ENCODE results near the gene RBP2. TPM values are rescaled to one million over a fixed set of nuclear protein-coding genes. Genes with fewer than 3 reads are reported as not detected.

Gene RBP2
- total and polyA plus RNA-seq, 10 of the 15 experiments (the other 5 are each of a cell fraction or from before 2014, with no cell fraction given), result not detected

DNA sequence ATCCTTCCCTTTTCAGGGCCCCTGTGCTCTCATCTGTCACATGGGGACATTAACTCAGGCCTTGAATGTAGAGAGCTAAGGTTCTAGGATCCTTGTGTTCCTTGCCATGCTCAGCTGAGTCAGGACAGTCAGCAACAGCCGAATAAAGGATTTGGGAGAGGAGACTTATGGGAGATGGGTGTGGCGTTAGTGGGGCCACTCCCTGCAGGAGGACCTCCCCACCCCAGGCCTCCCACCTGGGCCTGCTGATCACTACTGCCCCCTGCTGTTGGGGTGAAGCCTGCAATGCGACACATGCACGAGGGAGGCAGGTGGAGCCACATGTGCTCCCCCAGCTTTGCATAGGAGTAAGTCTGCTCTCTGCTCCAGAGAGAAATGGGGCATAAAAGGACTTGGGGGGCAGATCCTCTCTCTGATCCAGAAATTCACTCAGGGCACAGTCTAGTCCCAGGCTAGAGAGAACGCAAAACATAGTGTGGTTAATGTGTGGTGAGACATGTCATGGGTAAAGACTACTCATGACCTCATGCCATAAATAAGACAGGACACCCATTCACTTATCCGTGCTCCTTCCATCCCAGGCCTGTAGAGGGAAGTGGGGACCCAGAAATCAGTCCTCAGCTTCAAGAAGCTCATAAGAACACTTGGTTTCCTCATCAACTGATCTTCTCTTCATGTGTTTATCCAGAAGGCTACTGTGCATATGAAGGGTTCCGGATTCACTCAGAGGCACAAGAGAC lies 43.9 kb upstream of the RBP2 start:
- WGBS (ENCODE audit: insufficient coverage, insufficient replicate concordance, low lambda C conversion rate, missing lambda C conversion rate), result 28% methylated on average over 7 of the region's 7 CpGs
- CTCF ChIA-PET, result interaction anchor here (1.0 to 1.5 kb wide), 2 partner anchors 22 to 95 kb away, joined by 3 to 4 read pairs; no protein-coding TSS in a partner anchor
- Histone ChIP-seq H3K9me3 (replicated peaks; ENCODE audit: control insufficient read depth, insufficient read depth, low read length) (no peaks in the 10 kb centered on the region), H3K4me3 (no peak overlapping the region), H3K9ac (ENCODE audit: control insufficient read depth, insufficient read depth, low read length) (no peak overlapping the region), H3K36me3 (ENCODE audit: control insufficient read depth in 2 of 2, insufficient read depth in 2 of 2, low read length in 1 of 2) (no peaks in the 10 kb centered on the region), H3K4me1 (ENCODE audit: control insufficient read depth, insufficient read depth, low read length) (no peaks in the 10 kb centered on the region), H3K79me2 (ENCODE audit: control insufficient read depth, insufficient read depth, low read length) (no peaks in the 10 kb centered on the region), H3K27ac (ENCODE audit: control insufficient read depth, insufficient read depth) (no peak overlapping the region), H3K27me3 (replicated peaks in 1 of 2; ENCODE audit: control insufficient read depth in 2 of 2, insufficient read depth in 2 of 2, low read length in 1 of 2) (no peaks in the 10 kb centered on the region), H4K20me1 (ENCODE audit: control insufficient read depth, insufficient read depth) (no peaks in the 10 kb centered on the region), H2AFZ (ENCODE audit: control insufficient read depth, low read depth, low read length) (no peak overlapping the region), H3K4me2 (ENCODE audit: control insufficient read depth, insufficient read depth) (no peak overlapping the region)
- DNase-seq (ENCODE audit: low read depth, low spot score) (no peak), FAIRE-seq (peak; percentile 52), ATAC-seq (peak; percentile 76)
- TF ChIP-seq FOXM1 (IDR thresholded peaks at IDR 0.05; ENCODE audit: low read depth, low read length) (no peak), RAD21 (IDR thresholded peaks at IDR 0.05; ENCODE audit: insufficient read depth, low read depth, low read length) (peak; percentile 26; the same call in 1 of the 2 replicates)
- TF ChIP-seq, protein P1, sequence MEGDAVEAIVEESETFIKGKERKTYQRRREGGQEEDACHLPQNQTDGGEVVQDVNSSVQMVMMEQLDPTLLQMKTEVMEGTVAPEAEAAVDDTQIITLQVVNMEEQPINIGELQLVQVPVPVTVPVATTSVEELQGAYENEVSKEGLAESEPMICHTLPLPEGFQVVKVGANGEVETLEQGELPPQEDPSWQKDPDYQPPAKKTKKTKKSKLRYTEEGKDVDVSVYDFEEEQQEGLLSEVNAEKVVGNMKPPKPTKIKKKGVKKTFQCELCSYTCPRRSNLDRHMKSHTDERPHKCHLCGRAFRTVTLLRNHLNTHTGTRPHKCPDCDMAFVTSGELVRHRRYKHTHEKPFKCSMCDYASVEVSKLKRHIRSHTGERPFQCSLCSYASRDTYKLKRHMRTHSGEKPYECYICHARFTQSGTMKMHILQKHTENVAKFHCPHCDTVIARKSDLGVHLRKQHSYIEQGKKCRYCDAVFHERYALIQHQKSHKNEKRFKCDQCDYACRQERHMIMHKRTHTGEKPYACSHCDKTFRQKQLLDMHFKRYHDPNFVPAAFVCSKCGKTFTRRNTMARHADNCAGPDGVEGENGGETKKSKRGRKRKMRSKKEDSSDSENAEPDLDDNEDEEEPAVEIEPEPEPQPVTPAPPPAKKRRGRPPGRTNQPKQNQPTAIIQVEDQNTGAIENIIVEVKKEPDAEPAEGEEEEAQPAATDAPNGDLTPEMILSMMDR (IDR thresholded peaks at IDR 0.05 in 2 of 3, conservative IDR thresholded peaks at IDR 0.05 in 1 of 3; ENCODE audit: control insufficient read depth in 2 of 3, extremely low read depth in 1 of 3, insufficient read depth in 1 of 3, low read depth in 3 of 3, low read length in 3 of 3), result peak; percentile 18 to 45 (median 42); a peak in 5 of 6 replicates
- RAD21 ChIA-PET (ENCODE audit: unreplicated experiment), result no interaction called here
- no TSS peak for BruUV-seq (replicated peaks)
- in situ Hi-C loops (cut with MboI), result no loop called here
- intact Hi-C loops (cut with micrococcal nuclease; ENCODE audit: unreplicated experiment), result no loop called here
- POLR2A ChIA-PET, result no interaction called here
- SMC1A ChIA-PET (ENCODE audit: uncharacterized antibody, unreplicated experiment), result interaction anchor here (0.7 kb wide), 1 partner anchor 9 kb away, joined by 3 read pairs; no protein-coding TSS in a partner anchor

Data from GM12878 (cell line).